GM21423 (cell line): ENCODE data around the gene EHMT1.
"Not testable (repeated sequence)": the region's sequence is repeated elsewhere in the genome, so short reads cannot be mapped to it uniquely, and the experiment has no call there.

Source experiments
- ATAC-seq: cut with Tn5 transposase; IDR thresholded peaks from one replicate; pipeline ENCODE4 v1.9.1; 2021; ENCODE audit warnings: mild to moderate bottlenecking, moderate library complexity; ENCODE audit not compliant: unreplicated experiment

Gene EHMT1

GRCh38 chr9:137590123-137590468 lies 28.7 kb upstream of the EHMT1 start:
- peak; percentile 21 for ATAC-seq

DNA sequence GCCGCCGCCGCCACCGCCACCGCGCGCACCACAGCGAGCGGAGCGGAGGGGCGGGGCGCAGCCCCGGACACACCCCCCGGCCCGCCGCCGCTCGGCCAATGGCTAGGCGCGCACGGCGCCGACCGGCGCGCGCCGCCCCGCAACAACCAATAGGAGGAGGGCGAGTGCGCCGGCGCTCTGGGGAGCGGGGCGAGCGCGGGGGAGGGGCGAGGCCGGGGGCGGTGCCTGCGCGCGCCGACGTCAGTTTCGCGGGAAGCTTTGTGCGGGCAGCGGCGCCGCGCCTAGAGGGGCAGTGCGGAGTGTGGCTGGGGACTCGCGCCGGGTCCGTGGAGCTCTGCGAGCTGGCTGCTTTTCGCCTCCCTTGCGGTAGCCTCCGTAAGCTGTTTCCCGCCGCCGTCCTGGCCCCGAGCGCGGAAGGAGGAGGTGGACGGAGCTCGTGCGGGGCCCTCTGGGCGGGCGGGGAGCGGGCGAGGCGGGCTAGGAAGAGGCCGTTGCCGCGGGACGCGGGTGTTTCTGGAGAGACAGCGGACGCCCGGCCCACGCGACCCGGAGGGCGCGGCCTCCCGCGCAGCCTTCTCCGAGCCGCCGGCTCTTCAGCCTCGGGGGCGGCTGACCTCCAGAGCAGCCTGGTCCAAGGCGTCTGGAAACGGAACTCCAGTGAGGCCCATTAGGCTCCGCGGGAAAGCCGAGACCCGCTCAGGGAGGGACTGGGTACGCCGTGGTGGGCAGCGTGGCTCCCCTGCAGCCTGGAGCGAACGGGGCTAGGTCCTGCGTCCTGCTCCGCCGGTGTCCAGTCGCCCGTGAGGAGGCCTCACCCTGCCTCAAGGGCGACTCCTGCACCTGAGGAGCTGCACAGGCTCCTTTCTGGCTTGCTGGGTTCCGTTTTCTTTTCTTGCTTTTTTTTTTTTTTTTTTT lies 28.1 kb upstream of the EHMT1 start, which contains the start of gene ZMYND19:
Gene ZMYND19 (minus strand): TSS at position 44 of the 915 bp plus-strand sequence. CDS start 249 bp downstream, outside the sequence.
- ATAC-seq, result peak; percentile 81

DNA sequence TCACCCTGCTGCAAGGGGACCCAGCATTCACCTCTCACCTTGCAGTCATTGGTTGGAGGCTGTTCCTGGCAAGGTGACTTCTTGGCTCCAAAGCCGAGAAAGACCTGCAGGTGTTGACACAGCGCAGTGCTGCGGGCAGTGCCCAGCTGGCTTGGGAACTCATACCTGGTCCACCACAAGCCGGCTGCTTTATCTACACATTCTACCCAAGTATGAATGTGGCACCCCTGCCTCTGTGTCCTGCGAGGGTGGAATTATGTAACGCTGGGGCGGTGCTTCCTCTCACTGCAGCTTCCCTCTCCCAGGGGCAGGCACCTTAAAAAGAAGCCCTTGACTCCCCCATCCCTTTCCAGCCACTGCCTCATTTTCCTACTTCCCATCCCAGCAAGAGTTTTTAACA lies 26.0 kb upstream of the EHMT1 start:
- no peak for ATAC-seq

DNA sequence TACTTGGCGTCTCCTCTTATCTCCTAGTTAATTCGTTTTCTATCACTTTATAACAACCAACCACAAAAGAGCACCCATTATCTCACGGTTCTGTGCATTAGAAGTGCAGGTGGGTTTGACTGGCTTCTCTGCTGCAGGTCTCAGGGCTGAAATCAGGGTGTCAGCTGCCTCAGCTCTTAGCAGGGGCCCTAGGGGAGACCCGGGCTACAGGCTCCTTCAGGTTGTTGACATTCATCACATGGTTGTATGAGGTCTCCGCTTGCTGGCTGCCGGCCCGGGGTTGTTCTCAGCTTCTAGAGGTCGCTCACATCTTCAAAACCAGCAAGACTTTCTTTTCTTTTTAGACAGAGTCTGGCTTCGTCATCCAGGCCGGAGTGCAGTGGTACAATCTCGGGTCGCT lies 25.6 kb upstream of the EHMT1 start:
- no peak for ATAC-seq

- ATAC-seq, result not testable (repeated sequence)
These were observed 22.2 kb upstream of the EHMT1 start for GRCh38 chr9:137596577-137596976.

DNA sequence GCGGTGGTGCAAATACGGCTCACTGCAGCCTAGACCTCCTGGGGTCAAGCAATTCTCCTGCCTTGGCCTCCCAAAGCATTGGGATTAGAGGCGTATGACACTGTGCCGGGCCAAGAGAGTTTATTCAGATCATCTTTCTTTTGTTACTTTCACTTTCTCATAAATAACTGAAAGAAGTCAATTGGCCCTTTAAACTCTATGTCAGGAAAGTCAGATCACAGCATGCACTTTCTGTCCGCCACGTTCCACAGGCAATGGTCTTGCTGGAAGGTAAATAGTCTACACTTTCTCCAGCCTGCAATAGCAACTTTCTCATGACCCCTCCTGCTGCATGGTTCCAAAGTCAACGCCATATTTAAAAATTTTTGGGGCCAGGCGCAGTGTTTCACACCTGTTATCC lies 19.9 kb upstream of the EHMT1 start:
- no peak for ATAC-seq

DNA sequence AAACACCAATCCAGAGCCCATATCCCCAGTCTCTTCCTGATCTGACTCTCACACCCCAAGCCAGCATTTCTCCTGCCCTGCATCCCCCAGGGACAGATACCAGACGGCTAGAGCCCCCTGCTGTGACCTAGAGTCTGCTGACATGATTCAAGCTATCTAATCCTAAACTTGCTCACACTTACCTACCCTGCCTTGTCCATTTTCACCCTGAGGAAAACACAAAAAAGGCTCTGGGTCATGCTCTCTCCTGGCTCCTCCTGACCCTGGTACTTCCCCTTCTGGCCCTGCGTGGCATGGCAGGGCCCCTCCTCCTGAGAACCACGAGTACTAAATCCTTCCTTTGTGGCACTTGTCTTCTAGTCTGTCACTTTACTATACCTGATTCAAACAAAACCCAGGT lies 16.1 kb upstream of the EHMT1 start:
- no peak for ATAC-seq

DNA sequence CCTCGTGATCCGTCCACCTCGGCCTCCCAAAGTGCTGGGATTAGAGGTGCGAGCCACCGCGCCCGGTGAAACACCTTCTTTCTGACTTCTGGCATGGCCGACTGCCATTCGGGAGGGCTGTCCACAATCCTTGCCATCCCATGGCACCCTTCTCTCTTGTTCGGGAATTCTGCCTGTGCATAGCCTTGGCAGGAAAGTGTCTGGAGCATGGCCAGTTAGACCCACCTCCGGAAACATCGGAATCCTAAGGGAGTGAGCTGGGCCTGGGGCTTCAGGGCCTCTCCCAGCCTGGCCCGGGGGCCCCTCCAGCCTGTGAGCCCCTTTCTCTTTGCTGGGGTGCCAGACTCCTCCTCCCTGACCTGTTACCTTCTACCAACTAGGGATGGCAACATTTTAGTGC lies 14.9 kb upstream of the EHMT1 start:
- no peak for ATAC-seq

DNA sequence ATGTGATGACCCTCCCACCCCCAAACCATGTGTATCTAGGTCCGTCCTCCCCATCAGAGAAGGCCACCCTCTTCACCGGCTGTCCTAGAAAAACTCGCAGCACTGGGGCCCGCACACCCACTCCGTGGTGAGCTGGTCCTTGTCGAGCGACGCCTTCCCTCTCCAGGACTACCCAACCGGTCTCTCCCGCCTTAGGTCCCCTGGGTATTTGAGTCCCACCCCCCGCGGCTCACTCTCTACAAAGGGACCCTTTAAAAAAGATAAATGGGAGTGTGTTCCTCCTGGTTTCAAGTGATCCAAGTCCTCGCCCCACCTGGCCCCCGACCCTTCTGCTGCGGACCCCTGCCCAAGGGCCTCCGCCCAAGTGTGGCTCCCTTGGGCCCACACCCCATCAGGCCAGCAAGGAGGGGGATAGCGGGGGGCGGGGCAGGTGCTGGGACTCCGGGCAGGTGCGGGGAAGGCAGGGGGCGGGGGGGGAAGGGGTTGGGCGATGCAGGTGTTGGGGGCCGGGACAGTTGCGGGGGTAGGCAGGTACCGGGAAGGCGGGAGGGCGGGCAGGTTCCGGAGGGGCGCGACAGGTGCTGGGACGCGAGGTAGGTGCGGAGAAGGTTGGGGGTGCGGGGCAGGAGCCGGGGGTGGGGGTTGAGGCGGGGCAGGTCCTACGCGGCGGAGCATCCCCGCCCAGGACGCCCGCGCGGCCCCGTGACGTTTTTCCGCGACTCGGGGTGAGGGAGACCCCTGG lies 14.3 kb upstream of the EHMT1 start:
- ATAC-seq, result no peak

DNA sequence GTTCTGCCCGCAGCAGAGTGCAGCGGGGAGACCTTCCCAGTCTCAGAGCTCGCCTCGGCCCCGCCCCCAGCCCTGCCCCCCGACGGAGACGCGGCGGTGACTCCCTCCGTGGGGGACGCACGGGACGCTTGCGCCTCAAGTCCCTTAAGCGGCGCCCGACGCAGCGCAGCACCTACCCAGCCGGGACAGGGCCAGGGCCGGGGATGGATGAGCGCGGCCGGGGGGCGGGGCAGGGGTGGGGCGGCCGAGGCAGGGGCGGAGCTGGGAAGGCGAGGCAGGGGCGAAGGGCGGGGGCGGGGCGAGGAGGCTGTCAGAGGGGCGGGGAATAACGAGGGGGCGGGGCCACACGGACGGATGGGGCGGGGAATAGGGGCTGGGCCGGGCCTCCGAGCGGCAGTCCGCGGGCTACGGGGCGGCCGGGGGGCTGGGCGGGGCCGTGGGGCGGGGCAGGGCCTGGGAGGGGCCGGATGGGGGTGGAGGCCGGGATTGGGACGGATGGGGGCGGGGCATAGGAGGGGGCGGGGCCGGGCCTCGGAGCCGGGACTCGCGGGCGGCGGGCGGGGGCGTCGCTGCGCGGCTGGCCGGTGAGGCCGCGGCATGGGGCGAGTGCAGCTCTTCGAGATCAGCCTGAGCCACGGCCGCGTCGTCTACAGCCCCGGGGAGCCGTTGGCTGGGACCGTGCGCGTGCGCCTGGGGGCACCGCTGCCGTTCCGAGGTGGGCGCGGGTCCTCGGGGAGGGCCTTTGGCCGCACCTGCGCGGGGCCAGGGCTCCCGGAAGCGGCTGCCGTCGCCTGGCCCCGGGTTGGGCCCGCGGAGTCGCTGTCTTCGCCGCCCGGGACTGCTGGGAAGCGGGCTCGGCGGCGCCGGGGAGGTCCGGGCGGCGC lies 13.4 kb upstream of the EHMT1 start, which contains the start of gene ARRDC1:
Gene ARRDC1 (plus strand): TSS at position 566 of the 884 bp plus-strand sequence. CDS start 32 bp downstream, at position 598.
- peak; percentile 73 for ATAC-seq

DNA sequence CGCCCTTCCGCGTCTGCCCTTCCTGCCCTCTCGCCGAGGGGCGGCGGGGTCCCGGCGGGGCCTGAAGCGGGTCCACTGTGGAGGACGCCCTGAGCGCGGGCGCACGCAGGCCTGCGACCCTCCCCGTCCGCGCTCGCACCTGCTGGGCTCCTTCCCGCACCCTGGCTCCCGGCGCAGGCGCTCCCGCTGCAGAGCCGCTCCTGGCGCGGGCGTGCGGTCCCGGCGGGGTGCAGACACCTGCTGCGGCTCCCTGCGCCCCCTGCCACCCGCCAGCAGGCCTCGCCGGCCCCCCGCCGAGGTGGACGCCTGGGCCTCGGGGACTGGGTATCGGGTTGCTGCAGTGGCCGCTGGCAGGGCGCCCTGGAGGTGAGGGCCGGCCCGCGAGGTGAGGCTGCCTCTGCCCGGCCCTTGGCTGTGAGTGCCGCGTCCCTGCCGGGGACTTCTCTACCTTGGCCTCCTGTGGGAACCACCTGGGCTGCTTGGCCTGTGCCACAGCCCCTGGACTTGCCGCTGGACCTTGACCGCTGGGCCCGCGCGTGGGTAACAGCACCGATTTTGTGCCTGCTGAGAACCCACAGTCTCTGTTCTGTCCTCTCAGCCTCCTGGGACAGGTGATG lies 12.7 kb upstream of the EHMT1 start:
- ATAC-seq, result peak; percentile 9

- ATAC-seq, result no peak
These were observed 12.1 kb upstream of the EHMT1 start for GRCh38 chr9:137606734-137607138.

GRCh38 chr9:137607141-137607857 lies 11.5 kb upstream of the EHMT1 start:
- ATAC-seq, result no peak

GRCh38 chr9:137610944-137611343 lies 7.9 kb upstream of the EHMT1 start:
- no peak for ATAC-seq

DNA sequence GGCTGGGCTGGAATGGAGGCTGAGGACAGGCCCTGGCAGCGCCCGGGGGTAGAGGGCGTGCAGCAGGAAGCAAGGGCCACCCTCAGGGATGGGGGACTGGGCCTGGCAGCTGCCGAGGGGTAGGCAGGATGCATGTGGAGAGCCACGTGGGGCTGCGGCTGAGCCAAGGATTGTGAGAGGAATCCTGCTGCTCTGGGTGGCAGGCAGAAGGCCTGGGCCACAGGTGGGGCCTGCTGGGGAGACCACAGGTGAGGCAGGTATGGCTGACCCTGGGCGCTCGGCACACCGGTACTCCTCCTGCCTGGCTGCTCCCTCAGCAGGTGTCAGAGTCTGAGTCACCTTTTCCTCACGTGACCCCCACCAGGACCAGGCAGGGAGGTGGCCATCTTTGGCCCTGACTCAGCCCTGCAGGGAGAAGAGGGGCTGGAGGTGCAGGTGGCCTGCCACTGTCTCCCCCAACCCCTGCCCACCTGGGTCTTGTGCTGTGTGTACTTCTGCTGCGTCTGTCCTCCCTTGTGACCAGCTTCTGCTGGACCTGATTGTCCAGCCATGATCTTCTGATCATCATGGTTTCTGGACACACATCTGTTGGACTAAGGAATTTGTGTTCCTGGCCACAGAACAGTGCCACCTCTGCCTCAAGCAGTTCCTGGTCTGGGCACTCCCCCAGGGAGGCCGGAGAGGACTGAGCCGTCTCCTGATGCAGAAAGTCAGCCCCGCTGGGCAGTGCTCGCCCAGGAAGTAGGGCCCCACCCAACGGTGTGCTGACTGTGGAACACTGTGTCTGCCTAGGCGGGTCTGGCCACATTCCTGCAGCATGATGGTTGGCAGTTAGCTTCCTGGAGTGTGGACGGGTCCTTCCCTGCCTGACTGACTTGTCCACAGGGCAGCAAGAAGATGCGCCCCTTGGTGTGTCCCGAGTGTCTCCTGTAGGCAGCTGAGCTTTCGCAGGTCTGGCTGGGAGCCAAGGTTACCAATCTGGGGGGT lies 6.9 kb upstream of the EHMT1 start:
- no peak for ATAC-seq

GRCh38 chr9:137612741-137613142 lies 6.1 kb upstream of the EHMT1 start:
- no peak for ATAC-seq

DNA sequence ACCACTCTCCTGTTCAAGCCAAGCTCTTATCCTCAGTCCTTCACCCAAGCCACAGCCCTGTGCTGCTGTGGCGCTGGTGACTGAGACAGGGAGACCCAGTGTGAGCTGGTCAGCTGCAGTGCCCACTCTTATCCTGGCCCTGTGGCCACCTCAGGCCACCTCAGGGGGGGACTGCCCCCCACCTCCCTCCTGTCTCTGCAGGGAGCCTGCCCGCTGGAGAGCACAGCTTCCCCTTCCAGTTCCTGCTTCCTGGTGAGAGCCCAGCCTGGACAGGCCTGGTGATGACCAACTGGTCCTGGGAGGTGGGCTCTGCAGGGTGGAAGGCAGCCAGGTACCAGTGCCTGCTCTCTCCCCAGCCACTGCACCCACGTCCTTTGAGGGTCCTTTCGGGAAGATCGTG lies 5.5 kb upstream of the EHMT1 start:
- ATAC-seq, result no peak

DNA sequence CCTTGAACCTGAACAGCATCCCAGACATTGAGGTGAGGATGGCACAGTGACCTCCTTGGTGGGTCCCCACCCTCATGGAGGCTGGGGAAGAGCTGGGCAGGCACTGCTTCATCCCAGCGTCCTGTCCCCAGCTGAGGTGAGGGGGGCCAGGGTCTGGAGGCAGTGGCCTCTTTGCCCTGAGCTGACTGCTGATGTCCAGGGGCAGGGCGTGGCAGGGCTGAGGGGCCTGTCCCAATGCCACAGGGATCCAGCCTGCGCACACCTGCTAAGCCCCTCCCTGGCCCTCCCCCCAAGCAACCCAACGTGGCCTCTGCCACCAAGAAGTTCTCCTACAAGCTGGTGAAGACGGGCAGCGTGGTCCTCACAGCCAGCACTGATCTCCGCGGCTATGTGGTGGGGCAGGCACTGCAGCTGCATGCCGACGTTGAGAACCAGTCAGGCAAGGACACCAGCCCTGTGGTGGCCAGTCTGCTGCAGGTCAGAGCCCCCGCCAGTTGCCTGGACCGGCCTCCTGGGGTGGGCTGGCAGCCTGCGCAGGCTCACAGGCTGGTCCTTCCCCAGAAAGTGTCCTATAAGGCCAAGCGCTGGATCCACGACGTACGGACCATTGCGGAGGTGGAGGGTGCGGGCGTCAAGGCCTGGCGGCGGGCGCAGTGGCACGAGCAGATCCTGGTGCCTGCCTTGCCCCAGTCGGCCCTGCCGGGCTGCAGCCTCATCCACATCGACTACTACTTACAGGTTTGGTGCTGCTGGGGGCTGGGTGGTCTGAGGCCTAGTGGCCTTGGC lies 4.9 kb upstream of the EHMT1 start:
- ATAC-seq, result no peak
